Adrenal gland (tissue), 5 donors: ENCODE results near the gene DIAPH2.

Experiments
- POLR2A ChIP-seq, 2 donors: fragments of 450-650 bp; IDR thresholded peaks; one replicate each; pipeline ENCODE4 v1.6.1; 2017; ENCODE audit warnings: antibody characterized with exemption in 2 of 2, mild to moderate bottlenecking in 2 of 2, moderate library complexity in 1 of 2
- TF ChIP-seq, protein P1 (sequence below), 6 experiments: fragments of 450-650 bp in 4 of 6; fragments of 200-600 bp in 2 of 6; sonication (generic) in 1 of 6; IDR thresholded peaks; 1 replicate in 5 of 6; 2 replicates in 1 of 6; pipeline versions ENCODE4 v1.5.1 to v1.8.0; 2016 to 2021; ENCODE audit warnings: antibody characterized with exemption in 6 of 6, mild to moderate bottlenecking in 2 of 6, moderate library complexity in 1 of 6
- donor health status: DM: no; HTN: no; CAD: no.

DNA sequence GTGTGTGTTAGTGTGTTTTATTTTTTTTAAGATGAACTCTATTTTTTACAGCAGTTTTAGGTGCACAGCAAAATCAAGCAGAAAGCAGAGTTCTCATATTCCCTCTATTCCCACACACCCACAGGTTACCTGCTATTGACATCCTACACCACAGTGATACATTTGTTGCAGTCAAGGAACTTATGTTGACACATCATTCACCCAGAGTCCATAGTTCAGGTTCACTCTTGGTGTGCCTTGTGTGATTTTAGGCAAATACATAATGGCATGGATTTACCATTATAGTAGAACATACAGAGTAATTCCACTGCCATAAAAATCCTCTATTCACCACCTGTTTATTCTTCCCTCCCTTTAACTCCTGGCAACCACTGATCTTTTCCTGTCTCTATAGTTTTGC is 28.7 kb downstream of the DIAPH2 start:
- TF ChIP-seq, protein P1, sequence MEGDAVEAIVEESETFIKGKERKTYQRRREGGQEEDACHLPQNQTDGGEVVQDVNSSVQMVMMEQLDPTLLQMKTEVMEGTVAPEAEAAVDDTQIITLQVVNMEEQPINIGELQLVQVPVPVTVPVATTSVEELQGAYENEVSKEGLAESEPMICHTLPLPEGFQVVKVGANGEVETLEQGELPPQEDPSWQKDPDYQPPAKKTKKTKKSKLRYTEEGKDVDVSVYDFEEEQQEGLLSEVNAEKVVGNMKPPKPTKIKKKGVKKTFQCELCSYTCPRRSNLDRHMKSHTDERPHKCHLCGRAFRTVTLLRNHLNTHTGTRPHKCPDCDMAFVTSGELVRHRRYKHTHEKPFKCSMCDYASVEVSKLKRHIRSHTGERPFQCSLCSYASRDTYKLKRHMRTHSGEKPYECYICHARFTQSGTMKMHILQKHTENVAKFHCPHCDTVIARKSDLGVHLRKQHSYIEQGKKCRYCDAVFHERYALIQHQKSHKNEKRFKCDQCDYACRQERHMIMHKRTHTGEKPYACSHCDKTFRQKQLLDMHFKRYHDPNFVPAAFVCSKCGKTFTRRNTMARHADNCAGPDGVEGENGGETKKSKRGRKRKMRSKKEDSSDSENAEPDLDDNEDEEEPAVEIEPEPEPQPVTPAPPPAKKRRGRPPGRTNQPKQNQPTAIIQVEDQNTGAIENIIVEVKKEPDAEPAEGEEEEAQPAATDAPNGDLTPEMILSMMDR (IDR thresholded peaks at IDR 0.05), result no peak
- TF ChIP-seq POLR2A (IDR thresholded peaks at IDR 0.05), result no peak
